Thyroid gland (tissue), 4 donors: ENCODE results near the gene FASTK.

Experiments used
- CTCF ChIP-seq, 6 experiments: fragments of 200-600 bp in 3 of 6; fragments of 450-650 bp in 3 of 6; sonication (generic) in 3 of 6; IDR thresholded peaks; one replicate each; pipeline ENCODE4 v1.5.1; 2016 to 2019; ENCODE audit warnings: antibody characterized with exemption in 6 of 6, mild to moderate bottlenecking in 2 of 6, inconsistent platforms in 1 of 6, moderate library complexity in 1 of 6
- POLR2A ChIP-seq, 2 donors: fragments of 450-650 bp; IDR thresholded peaks; one replicate each; pipeline ENCODE4 v1.6.1; 2017; ENCODE audit warnings: antibody characterized with exemption in 2 of 2, mild to moderate bottlenecking in 2 of 2, moderate library complexity in 1 of 2

GRCh38 chr7:151062399-151063211, 18.0 kb downstream of the FASTK start:
- TF ChIP-seq CTCF (IDR thresholded peaks at IDR 0.05) (no peak), POLR2A (IDR thresholded peaks at IDR 0.05) (no peak)
